IMR-90 (cell line): ENCODE data around the gene NOVA2. TPM values are rescaled to one million over a fixed set of nuclear protein-coding genes. Genes with fewer than 3 reads are reported as not detected.

Experiments
- ATAC-seq: fragments of 200-7000 bp; cut with Tn5 transposase; 2 replicates; pipeline ENCODE4 v1.9.1; 2020; ENCODE audit warnings: low read depth, mild to moderate bottlenecking, moderate library complexity
- BruUV-seq: library from RNA; stranded (reverse); fragments of 400-500 nt; replicated peaks from 2 replicates; lab custom pipeline; 2021; lab: Mats Ljungman, UMichigan
- CTCF ChIA-PET: fragments of 300-600 bp; formaldehyde crosslinking; extraction: SDS; loops from one replicate; lab custom pipeline; 2021; ENCODE audit warnings: antibody characterized with exemption; lab: Yijun Ruan, JAX
- POLR2A ChIA-PET: fragments of 300-600 bp; sonication (Branson Sonifier 250); formaldehyde crosslinking; loops from one replicate; lab custom pipeline; 2022; ENCODE audit warnings: antibody characterized with exemption; ENCODE audit not compliant: unreplicated experiment; lab: Charles Lee
- DNase-seq: peaks from one replicate; pipeline ENCODE4 v3.0.0; 2013
- H2AFZ ChIP-seq: replicated peaks from 2 replicates; pipeline ENCODE3; 2013; ENCODE audit warnings: low read length, mild to moderate bottlenecking; ENCODE audit not compliant: poor library complexity
- H2AK5ac ChIP-seq: 2 replicates; pipeline ENCODE4 v1.6.1; 2013; ENCODE audit warnings: low read depth, low read length, inconsistent platforms
- H2AK9ac ChIP-seq: replicated peaks from 2 replicates; pipeline ENCODE3; 2013; ENCODE audit warnings: mild to moderate bottlenecking, low read depth, low read length, moderate library complexity; ENCODE audit not compliant: poor library complexity
- H2BK120ac ChIP-seq: 2 replicates; pipeline ENCODE4 v1.6.1; 2013; ENCODE audit warnings: low read depth, low read length, inconsistent platforms
- H2BK15ac ChIP-seq: 3 replicates; pipeline ENCODE4 v1.6.1; 2013; ENCODE audit warnings: low read depth, low read length, inconsistent platforms
- H2BK20ac ChIP-seq: 2 replicates; pipeline ENCODE4 v1.6.1; 2013; ENCODE audit warnings: low read depth, mild to moderate bottlenecking, inconsistent platforms, low read length, moderate library complexity
- H2BK5ac ChIP-seq: 2 replicates; pipeline ENCODE4 v1.6.1; 2013; ENCODE audit warnings: mild to moderate bottlenecking, low read depth, low read length, inconsistent platforms; ENCODE audit not compliant: poor library complexity, severe bottlenecking
- H3K14ac ChIP-seq: replicated peaks from 2 replicates; pipeline ENCODE4 v1.6.1; 2013; ENCODE audit warnings: low read depth, low read length, inconsistent platforms
- H3K18ac ChIP-seq: 2 replicates; pipeline ENCODE4 v1.6.1; 2013; ENCODE audit warnings: low read depth, low read length, control low read depth
- H3K23ac ChIP-seq: 2 replicates; pipeline ENCODE4 v1.6.1; 2013; ENCODE audit warnings: low read depth, low read length, inconsistent platforms
- H3K27ac ChIP-seq: 2 replicates; pipeline ENCODE4 v1.5.1; 2013; ENCODE audit warnings: mild to moderate bottlenecking, control low read depth, low read length; ENCODE audit not compliant: insufficient read depth
- H3K27me3 ChIP-seq: 2 replicates; pipeline ENCODE4 v1.6.1; 2013; ENCODE audit warnings: low read length; ENCODE audit not compliant: control insufficient read depth, insufficient read depth
- H3K36me3 ChIP-seq: 2 replicates; pipeline ENCODE4 v1.6.1; 2013; ENCODE audit warnings: low read length, mixed read lengths; ENCODE audit not compliant: control insufficient read depth, insufficient read depth
- H3K4ac ChIP-seq: 2 replicates; pipeline ENCODE4 v1.6.1; 2013; ENCODE audit warnings: low read depth, low read length, inconsistent platforms
- H3K4me1 ChIP-seq: 2 replicates; pipeline ENCODE4 v1.6.1; 2013; ENCODE audit warnings: low read length, mixed read lengths; ENCODE audit not compliant: control insufficient read depth, insufficient read depth
- H3K4me2 ChIP-seq: 2 replicates; pipeline ENCODE4 v1.6.1; 2013; ENCODE audit warnings: low read depth, mild to moderate bottlenecking, control low read depth, low read length, moderate library complexity
- H3K4me3 ChIP-seq: 2 replicates; pipeline ENCODE4 v1.5.1; 2013; ENCODE audit warnings: low read depth, mild to moderate bottlenecking, control low read depth, low read length, moderate library complexity; ENCODE audit not compliant: insufficient read depth
- H3K56ac ChIP-seq: 2 replicates; pipeline ENCODE4 v1.6.1; 2013; ENCODE audit warnings: low read length, inconsistent platforms; ENCODE audit not compliant: insufficient read depth; ENCODE audit errors: extremely low read depth
- H3K79me1 ChIP-seq, 2 experiments: 2 replicates each; pipeline ENCODE4 v1.6.1; 2013; ENCODE audit warnings: low read length in 2 of 2, inconsistent platforms in 1 of 2, low read depth in 1 of 2
- H3K9ac ChIP-seq: 2 replicates; pipeline ENCODE4 v1.6.1; 2013; ENCODE audit warnings: low read depth, low read length, control low read depth
- H3K9me1 ChIP-seq: 2 replicates; pipeline ENCODE4 v1.6.1; 2013; ENCODE audit warnings: low read length, inconsistent platforms; ENCODE audit not compliant: insufficient read depth
- H3K9me3 ChIP-seq: 2 replicates; pipeline ENCODE4 v1.6.1; 2013; ENCODE audit warnings: low read length; ENCODE audit not compliant: control insufficient read depth, insufficient read depth
- H4K20me1 ChIP-seq: 2 replicates; pipeline ENCODE4 v1.6.1; 2013; ENCODE audit warnings: low read length, inconsistent platforms; ENCODE audit not compliant: insufficient read depth
- H4K5ac ChIP-seq: 2 replicates; pipeline ENCODE4 v1.6.1; 2013; ENCODE audit warnings: mild to moderate bottlenecking, low read depth, low read length, control low read depth
- H4K8ac ChIP-seq, 2 experiments: 2 replicates each; pipeline ENCODE4 v1.6.1; 2013; ENCODE audit warnings: low read depth in 2 of 2, low read length in 2 of 2, control low read depth in 1 of 2, inconsistent platforms in 1 of 2
- H4K91ac ChIP-seq: 2 replicates; pipeline ENCODE4 v1.6.1; 2013; ENCODE audit warnings: low read depth, low read length, inconsistent platforms; ENCODE audit not compliant: insufficient read depth
- POLR2A ChIP-seq: IDR thresholded peaks from 2 replicates; pipeline ENCODE4 v1.6.1; 2012; ENCODE audit warnings: mild to moderate bottlenecking, low read depth, low read length
- SMC3 ChIP-seq: fragments of 150-350 bp; IDR thresholded peaks from 2 replicates; pipeline ENCODE4 v1.6.1; 2016; ENCODE audit warnings: low read depth, mild to moderate bottlenecking, antibody characterized with exemption, low read length, moderate library complexity
- WGBS, 2 experiments: methylation state at CpG; one replicate each; pipeline versions ENCODE4 v1.1.5 to v1.1.7; 2013; ENCODE audit warnings: missing lambda C conversion rate in 2 of 2; ENCODE audit not compliant: insufficient read length in 1 of 2; ENCODE audit errors: extremely low coverage in 2 of 2; 5-methylcytosine and 5-hydroxymethylcytosine counted together
- dilution Hi-C: fragments of 300-500 bp; cut with HindIII; formaldehyde crosslinking; loops from one replicate; pipeline ENCODE4 v1.14.3; 2018; ENCODE audit warnings: low sequenced_read_pairs; ENCODE audit not compliant: unreplicated experiment
- in situ Hi-C: fragments of 300-500 bp; cut with MboI; formaldehyde crosslinking; loops from 3 replicates; pipeline ENCODE4 v1.14.3; 2019; ENCODE audit warnings: low sequenced_read_pairs, inconsistent platforms, mixed read lengths
- intact Hi-C: fragments of 100-400 bp; cut with micrococcal nuclease; formaldehyde crosslinking; loops from 2 replicates; pipeline ENCODE4 v1.10.0; 2022
- polyA plus RNA-seq, 3 experiments: library from polyadenylated mRNA; depleted of rRNA; stranded (reverse); fragments of >200 nt; gene quantifications; 2 replicates each; pipeline ENCODE4 v1.2.3, GENCODE V29; 2012; ENCODE audit warnings: low replicate concordance in 1 of 3
- total RNA-seq: library from RNA; depleted of rRNA; stranded (reverse); fragments of >200 nt; gene quantifications from 2 replicates; pipeline ENCODE4 v1.2.3, GENCODE V29; 2012

The NOVA2 gene
- total and polyA plus RNA-seq, 2 of the 4 experiments (the other 2 are of a cell fraction): 0.03 TPM; not detected in 1

- BruUV-seq: no TSS peak
- dilution Hi-C loops: no loop called here
- Histone ChIP-seq H2BK120ac (no peak overlapping the region), H3K27ac (no peak overlapping the region), H3K36me3 (no peaks in the 10 kb centered on the region), H2BK20ac (no peak overlapping the region), H3K79me1 (no peaks in the 10 kb centered on the region), H3K4me1 (peaks cover 7% of the 10 kb centered on the region; the same call in 1 of the 2 replicates), H3K4ac (no peak overlapping the region), H2AFZ (peak overlapping the region; percentile 76), H3K56ac (no peak overlapping the region), H3K18ac (no peak overlapping the region), H4K20me1 (peaks cover 21% of the 10 kb centered on the region), H3K9ac (no peak overlapping the region), H3K27me3 (peaks cover 17% of the 10 kb centered on the region), H3K23ac (no peak overlapping the region), H3K9me1 (peaks cover 3% of the 10 kb centered on the region; the same call in 1 of the 2 replicates), H4K8ac (no peak overlapping the region), H3K14ac (no peak overlapping the region), H3K4me2 (peak overlapping the region; percentile 35; the same call in 1 of the 2 replicates), H2AK5ac (no peak overlapping the region), H2AK9ac (peak overlapping the region; percentile 58), H4K5ac (no peak overlapping the region), H3K4me3 (no peak overlapping the region), H2BK5ac (no peak overlapping the region), H2BK15ac (no peak overlapping the region), H4K91ac (no peak overlapping the region), H3K9me3 (no peaks in the 10 kb centered on the region)
- no peak for TF ChIP-seq POLR2A
- TF ChIP-seq SMC3: no peak
- in situ Hi-C loops: no loop called here
- intact Hi-C loops: no loop called here
- CTCF ChIA-PET: interaction anchor here (1.0 kb wide), 1 partner anchor 13 kb away, joined by 3 read pairs; no protein-coding TSS in a partner anchor
- POLR2A ChIA-PET: no interaction called here
- peak; percentile 40 for ATAC-seq
- no peak for DNase-seq
- WGBS, 2 experiments: 12% methylated on average over 44 of the region's 74 CpGs; no CpG with 5 or more reads in 1 of the 2 experiments
Measured at GRCh38 chr19:46014941-46015686, 41.4 kb upstream of the NOVA2 start.
